HepG2 (cell line): ENCODE measurements around the gene PRKACG. TPM values are rescaled to one million over a fixed set of nuclear protein-coding genes. Genes with fewer than 3 reads are reported as not detected.

Experiments
- ATAC-seq: fragments of 200-7000 bp; cut with Tn5 transposase; 3 replicates; pipeline ENCODE4 v1.9.1; 2020; ENCODE audit warnings: mild to moderate bottlenecking, moderate library complexity
- BruUV-seq: library from RNA; stranded (reverse); fragments of 400-500 nt; replicated peaks from 2 replicates; lab custom pipeline; 2021; lab: Mats Ljungman, UMichigan
- CTCF ChIA-PET: fragments of 300-600 bp; formaldehyde crosslinking; extraction: SDS; loops from one replicate; lab custom pipeline; 2021; ENCODE audit warnings: low total read pairs, inconsistent platforms, low intra/inter-chr PET ratio; lab: Yijun Ruan, JAX
- POLR2A ChIA-PET: fragments of 350-600 bp; sonication (Branson Sonifier 250); formaldehyde crosslinking; loops from one replicate; lab custom pipeline; 2020; ENCODE audit warnings: antibody characterized with exemption, inconsistent platforms; lab: Yijun Ruan, JAX
- DNase-seq: peaks from one replicate; pipeline ENCODE4 v3.0.0-alpha.2; 2015; ENCODE audit warnings: low spot score
- FAIRE-seq: peaks from 3 replicates; lab custom pipeline; 2011; peaks lifted over from hg19 to GRCh38; lab: Jason Lieb, UNC
- H2AFZ ChIP-seq: one replicate; pipeline ENCODE4 v1.6.1; 2011; ENCODE audit warnings: low read length, inconsistent platforms
- H3K27ac ChIP-seq: fragments of 300-600 bp; 3 replicates; pipeline ENCODE4 v1.8.0; 2011; ENCODE audit warnings: mixed run types, mild to moderate bottlenecking, mixed read lengths, low read length, inconsistent platforms; ENCODE audit not compliant: insufficient read depth; ENCODE audit errors: extremely low read length
- H3K27me3 ChIP-seq, 2 experiments: fragments of 200-600 bp in 1 of 2; 2 replicates in 1 of 2; 3 replicates in 1 of 2; pipeline versions ENCODE4 v1.6.0 to v1.8.0; 2011; ENCODE audit warnings: low read length in 2 of 2, mild to moderate bottlenecking in 2 of 2, moderate library complexity in 2 of 2, inconsistent platforms in 1 of 2; ENCODE audit not compliant: insufficient read depth in 2 of 2, control insufficient read depth in 1 of 2
- H3K36me3 ChIP-seq, 2 experiments: fragments of 200-600 bp in 1 of 2; replicated peaks in 1 of 2; 2 replicates in 1 of 2; 3 replicates in 1 of 2; pipeline versions ENCODE4 v1.5.1 to v1.8.0; 2011; ENCODE audit warnings: low read length in 2 of 2, inconsistent platforms in 1 of 2; ENCODE audit not compliant: insufficient read depth in 2 of 2, control insufficient read depth in 1 of 2
- H3K4me1 ChIP-seq: 2 replicates; pipeline ENCODE4 v1.5.1; 2012; ENCODE audit warnings: low read length, inconsistent platforms; ENCODE audit not compliant: insufficient read depth
- H3K4me2 ChIP-seq: 2 replicates; pipeline ENCODE4 v1.6.0; 2011; ENCODE audit warnings: low read depth, low read length, inconsistent platforms
- H3K4me3 ChIP-seq, 3 experiments: fragments of 200-600 bp in 1 of 3; sonication (generic), shearing (Covaris generic) in 1 of 3; replicated peaks in 1 of 3; 2 replicates each; pipeline ENCODE4 v1.5.1; 2011 to 2016; ENCODE audit warnings: low read length in 3 of 3, inconsistent platforms in 2 of 3, low read depth in 2 of 3, mild to moderate bottlenecking in 2 of 3, control low read depth in 1 of 3, mixed read lengths in 1 of 3; ENCODE audit not compliant: insufficient read depth in 1 of 3
- H3K79me2 ChIP-seq: one replicate; pipeline ENCODE4 v1.6.1; 2011; ENCODE audit warnings: low read length, inconsistent platforms; ENCODE audit not compliant: insufficient read depth
- H3K9ac ChIP-seq: 2 replicates; pipeline ENCODE4 v1.6.0; 2011; ENCODE audit warnings: mild to moderate bottlenecking, low read depth, low read length, inconsistent platforms; ENCODE audit not compliant: insufficient read depth
- H3K9me3 ChIP-seq: 2 replicates; pipeline ENCODE4 v1.5.1; 2012; ENCODE audit warnings: mild to moderate bottlenecking, low read length
- H4K20me1 ChIP-seq: 2 replicates; pipeline ENCODE4 v1.6.0; 2011; ENCODE audit warnings: inconsistent platforms, mild to moderate bottlenecking, low read length, moderate library complexity; ENCODE audit not compliant: insufficient read depth
- AKAP8 ChIP-seq: sonication (generic); formaldehyde crosslinking; IDR thresholded peaks from 2 replicates; pipeline ENCODE4 v1.5.1; 2020; ENCODE audit warnings: mild to moderate bottlenecking, missing genetic modification reagents
- CCDC6 ChIP-seq: sonication (generic); formaldehyde crosslinking; IDR thresholded peaks from 2 replicates; pipeline ENCODE4 v1.8.1; 2022; ENCODE audit warnings: mild to moderate bottlenecking, missing genetic modification reagents, moderate library complexity
- CENPX ChIP-seq: sonication (generic); formaldehyde crosslinking; IDR thresholded peaks from 2 replicates; pipeline ENCODE4 v1.9.0; 2021; ENCODE audit warnings: mild to moderate bottlenecking, missing genetic modification reagents, moderate library complexity
- KMT2B ChIP-seq: IDR thresholded peaks from 2 replicates; pipeline ENCODE4 v1.6.1; 2016; ENCODE audit warnings: missing genetic modification reagents, missing compliant biosample characterization
- MTF1 ChIP-seq: sonication (generic); formaldehyde crosslinking; IDR thresholded peaks from 2 replicates; pipeline ENCODE4 v1.5.0; 2020; ENCODE audit warnings: missing genetic modification reagents
- RFX5 ChIP-seq: IDR thresholded peaks from 2 replicates; pipeline ENCODE4 v1.6.1; 2011; ENCODE audit warnings: low read depth, low read length, improper control_type of control experiment
- RFXAP ChIP-seq: sonication (generic); formaldehyde crosslinking; IDR thresholded peaks from 2 replicates; pipeline ENCODE4 v1.4.0; 2020; ENCODE audit warnings: missing genetic modification reagents, borderline replicate concordance
- TARDBP ChIP-seq: sonication (generic); formaldehyde crosslinking; IDR thresholded peaks from 2 replicates; pipeline ENCODE4 v1.8.0; 2022; ENCODE audit warnings: mild to moderate bottlenecking, missing genetic modification reagents
- ZFP62 ChIP-seq: sonication (generic); formaldehyde crosslinking; IDR thresholded peaks from 2 replicates; pipeline ENCODE4 v1.4.0; 2020; ENCODE audit warnings: missing genetic modification reagents
- ZFP82 ChIP-seq: sonication (generic); formaldehyde crosslinking; IDR thresholded peaks from 2 replicates; pipeline ENCODE4 v1.5.1; 2020; ENCODE audit warnings: mild to moderate bottlenecking, missing genetic modification reagents, borderline replicate concordance
- ZNF12 ChIP-seq: sonication (generic); formaldehyde crosslinking; IDR thresholded peaks from 2 replicates; pipeline ENCODE4 v1.5.0; 2020; ENCODE audit warnings: missing genetic modification reagents
- ZNF841 ChIP-seq: sonication (generic); formaldehyde crosslinking; IDR thresholded peaks from 2 replicates; pipeline ENCODE4 v1.8.1; 2023; ENCODE audit warnings: missing genetic modification reagents, borderline replicate concordance
- WGBS: methylation state at CpG from one replicate; pipeline ENCODE4 v1.1.6; 2017; ENCODE audit warnings: low lambda C conversion rate; 5-methylcytosine and 5-hydroxymethylcytosine counted together
- in situ Hi-C: cut with HindIII; loops from 2 replicates; pipeline ENCODE4 v1.10.0; 2017; ENCODE audit warnings: low pct_unique_long_range_greater_than_20kb; ENCODE audit not compliant: extremely low pct_ligation_motif_present
- intact Hi-C: fragments of 100-400 bp; cut with micrococcal nuclease; formaldehyde crosslinking; loops from one replicate; pipeline ENCODE4 v1.10.0; 2022; ENCODE audit not compliant: unreplicated experiment
- polyA plus RNA-seq, 8 experiments: library from polyadenylated mRNA; depleted of rRNA in 3 of 8; stranded (reverse) in 7 of 8; unstranded in 1 of 8; fragments of >200 nt; fragmentation: Illumina TruSeq in 4 of 8; extraction: Trizol in 4 of 8; gene quantifications; 2 replicates each; pipeline versions ENCODE4 v1.2.1 to v1.2.3, GENCODE V29; 2011 to 2016; ENCODE audit warnings: low read depth in 4 of 8, missing spikeins in 1 of 8, mixed read lengths in 1 of 8; ENCODE audit not compliant: insufficient read depth in 1 of 8
- total RNA-seq, 5 experiments: library from RNA; depleted of rRNA; stranded (reverse); fragments of >200 nt; fragmentation: Illumina TruSeq; extraction: Trizol; gene quantifications; 2 replicates each; pipeline ENCODE4 v1.2.3, GENCODE V29; 2016; ENCODE audit warnings: low read depth in 1 of 5
- TF ChIP-seq, protein P1 (sequence below): sonication (generic); formaldehyde crosslinking; IDR thresholded peaks from 2 replicates; pipeline ENCODE4 v1.5.0; 2020; ENCODE audit warnings: missing genetic modification reagents
- TF ChIP-seq, protein P2 (sequence below): IDR thresholded peaks from 2 replicates; pipeline ENCODE4 v1.6.1; 2016; ENCODE audit warnings: mild to moderate bottlenecking, missing biosample characterization, missing genetic modification reagents
- TF ChIP-seq, protein P3 (sequence below): sonication (generic); formaldehyde crosslinking; IDR thresholded peaks from 2 replicates; pipeline ENCODE4 v1.5.1; 2020; ENCODE audit warnings: missing genetic modification reagents, mild to moderate bottlenecking, borderline replicate concordance

Gene PRKACG
- total and polyA plus RNA-seq, 2 of the 13 experiments (the other 11 are each of a cell fraction or from before 2014, with no cell fraction given), result not detected

DNA sequence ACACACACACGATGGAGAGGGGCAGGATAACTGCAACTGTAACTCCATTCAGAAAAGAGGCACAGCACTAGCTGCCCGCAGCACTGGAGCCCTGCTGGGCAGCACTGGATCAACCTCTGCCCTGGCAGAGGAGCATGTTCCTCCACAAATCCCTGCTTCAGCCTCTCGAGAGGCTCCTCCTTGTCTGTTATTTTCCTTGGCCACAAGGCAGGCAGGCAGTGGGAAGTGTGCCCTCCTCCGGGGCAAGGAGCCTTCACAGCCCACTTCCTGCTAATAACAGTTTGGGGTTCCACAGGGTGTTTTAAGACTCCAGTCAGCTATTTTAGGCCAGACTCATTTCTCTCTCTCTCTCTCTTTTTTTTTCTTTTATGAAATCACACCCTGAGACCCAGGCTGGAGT lies 33.5 kb upstream of the PRKACG start:
- POLR2A ChIA-PET, result no interaction called here

DNA sequence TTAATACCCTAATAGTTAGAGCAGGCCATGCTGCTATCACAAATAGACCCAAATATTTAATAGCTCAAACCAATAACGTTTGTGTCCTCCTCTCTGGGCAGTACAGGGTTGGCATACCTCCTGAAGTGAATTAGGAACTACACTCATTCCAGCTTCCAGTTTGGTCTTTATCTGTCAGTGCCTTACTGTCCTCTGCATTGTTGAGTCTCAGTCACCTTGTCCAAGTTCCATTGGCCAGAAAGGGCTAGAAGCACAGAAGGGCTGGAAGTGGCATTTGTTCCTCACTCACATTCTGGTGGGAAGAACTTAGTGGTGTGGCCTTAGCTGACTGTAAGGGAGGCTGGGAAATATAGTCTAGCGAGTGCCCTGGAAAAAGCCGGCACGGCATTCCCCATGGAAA lies 32.8 kb upstream of the PRKACG start:
- CTCF ChIA-PET, result no interaction called here
- DNase-seq, result no peak
- Histone ChIP-seq H3K79me2 (peaks cover 39% of the 10 kb centered on the region), H3K4me2 (no peak overlapping the region), H4K20me1 (0 out of 2 replicates have a peak, but pooled peaks cover 3% of the 10 kb centered on the region), H3K27me3 (no peaks in the 10 kb centered on the region), H3K27ac (no peak overlapping the region), H3K4me1 (peaks cover 39% of the 10 kb centered on the region), H3K36me3 (peaks cover 16 to 55% of the 10 kb centered on the region in 2 experiments), H3K4me3 (no peak overlapping the region), H3K9me3 (no peaks in the 10 kb centered on the region), H3K9ac (no peak overlapping the region), H2AFZ (no peak overlapping the region)
- BruUV-seq, result TSS peak; percentile 6
- intact Hi-C loops (no loop called here), in situ Hi-C loops (no loop called here)
- FAIRE-seq, result no peak
- WGBS, result 69% methylated on average over 4 of the region's 4 CpGs
- POLR2A ChIA-PET, result no interaction called here
- ATAC-seq, result no peak
- TF ChIP-seq ZNF12 (CRISPR knock-in tag) (no peak), ZFP62 (no peak), ZNF841 (CRISPR knock-in tag) (no peak), MTF1 (CRISPR knock-in tag) (no peak), CENPX (CRISPR knock-in tag) (no peak), RFXAP (no peak), RFX5 (no peak), ZFP82 (CRISPR knock-in tag) (no peak)
- TF ChIP-seq, protein P1, sequence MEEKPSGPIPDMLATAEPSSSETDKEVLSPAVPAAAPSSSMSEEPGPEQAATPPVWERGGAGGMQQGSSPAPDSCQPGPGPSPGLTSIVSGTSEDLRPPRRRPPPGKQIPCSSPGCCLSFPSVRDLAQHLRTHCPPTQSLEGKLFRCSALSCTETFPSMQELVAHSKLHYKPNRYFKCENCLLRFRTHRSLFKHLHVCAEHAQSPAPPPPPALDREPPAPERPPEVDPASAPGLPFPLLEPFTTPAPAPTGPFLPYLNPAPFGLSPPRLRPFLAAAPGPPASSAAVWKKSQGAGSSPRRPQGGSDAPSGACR (CRISPR knock-in tag), result no peak

More for the DNA sequence above, 33.5 kb upstream of the PRKACG start:
- DNase-seq (no peak), FAIRE-seq (no peak), ATAC-seq (no peak)
- H3K4me2 ChIP-seq, result no peak overlapping the region
- H2AFZ ChIP-seq, result no peak overlapping the region
- in situ Hi-C loops (no loop called here), intact Hi-C loops (no loop called here)
- peaks cover 33% of the 10 kb centered on the region for H3K79me2 ChIP-seq
- no peaks in the 10 kb centered on the region for H3K9me3 ChIP-seq
- H3K4me1 ChIP-seq, result peaks cover 32% of the 10 kb centered on the region
- no peak overlapping the region for H3K9ac ChIP-seq
- peaks cover 16 to 55% of the 10 kb centered on the region in 2 experiments for H3K36me3 ChIP-seq
- no TSS peak for BruUV-seq
- CTCF ChIA-PET, result no interaction called here
- 0 out of 2 replicates have a peak, but pooled peaks cover 3% of the 10 kb centered on the region for H4K20me1 ChIP-seq
- H3K4me3 ChIP-seq, result no peak overlapping the region
- no peak overlapping the region for H3K27ac ChIP-seq
- WGBS, result 93% methylated on average over 3 of the region's 4 CpGs
- TF ChIP-seq CCDC6 (CRISPR knock-in tag), result no peak
- TF ChIP-seq, protein P2, sequence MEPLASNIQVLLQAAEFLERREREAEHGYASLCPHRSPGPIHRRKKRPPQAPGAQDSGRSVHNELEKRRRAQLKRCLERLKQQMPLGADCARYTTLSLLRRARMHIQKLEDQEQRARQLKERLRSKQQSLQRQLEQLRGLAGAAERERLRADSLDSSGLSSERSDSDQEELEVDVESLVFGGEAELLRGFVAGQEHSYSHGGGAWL (CRISPR knock-in tag), result no peak
- TF ChIP-seq TARDBP, result no peak
- TF ChIP-seq, protein P3, sequence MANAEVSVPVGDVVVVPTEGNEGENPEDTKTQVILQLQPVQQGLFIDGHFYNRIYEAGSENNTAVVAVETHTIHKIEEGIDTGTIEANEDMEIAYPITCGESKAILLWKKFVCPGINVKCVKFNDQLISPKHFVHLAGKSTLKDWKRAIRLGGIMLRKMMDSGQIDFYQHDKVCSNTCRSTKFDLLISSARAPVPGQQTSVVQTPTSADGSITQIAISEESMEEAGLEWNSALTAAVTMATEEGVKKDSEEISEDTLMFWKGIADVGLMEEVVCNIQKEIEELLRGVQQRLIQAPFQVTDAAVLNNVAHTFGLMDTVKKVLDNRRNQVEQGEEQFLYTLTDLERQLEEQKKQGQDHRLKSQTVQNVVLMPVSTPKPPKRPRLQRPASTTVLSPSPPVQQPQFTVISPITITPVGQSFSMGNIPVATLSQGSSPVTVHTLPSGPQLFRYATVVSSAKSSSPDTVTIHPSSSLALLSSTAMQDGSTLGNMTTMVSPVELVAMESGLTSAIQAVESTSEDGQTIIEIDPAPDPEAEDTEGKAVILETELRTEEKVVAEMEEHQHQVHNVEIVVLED, result no peak
- no peak for TF ChIP-seq AKAP8
- no peak for TF ChIP-seq KMT2B (CRISPR knock-in tag)
- H3K27me3 ChIP-seq, result no peaks in the 10 kb centered on the region
